ENCODE data around the gene ZNF30.

- TF ChIP-seq CTCF (IDR thresholded peaks at IDR 0.05): no peak
- TF ChIP-seq POLR2A (IDR thresholded peaks at IDR 0.05): no peak
Observed at GRCh38 chr19:34982275-34982674, 55.6 kb downstream of the ZNF30 start.
